Measurements from ENCODE around the gene OVOL1.
"Not testable (repeated sequence)": the region's sequence is repeated elsewhere in the genome, so short reads cannot be mapped to it uniquely, and the experiment has no call there.

OVOL1 gene

GRCh38 chr11:65814986-65815565, 28.2 kb downstream of the OVOL1 start:
- DNase-seq (ENCODE audit: low read depth in 3 of 3): no peak

GRCh38 chr11:65816696-65817095, 29.8 kb downstream of the OVOL1 start:
- no peak for DNase-seq (ENCODE audit: low read depth in 3 of 3)

GRCh38 chr11:65817312-65817834, 30.5 kb downstream of the OVOL1 start:
- no peak for DNase-seq (ENCODE audit: low read depth in 3 of 3)

GRCh38 chr11:65817835-65818680, 31.2 kb downstream of the OVOL1 start:
- peak; percentile 83 to 97 (median 93) for DNase-seq (ENCODE audit: low read depth in 3 of 3)

- no peak for DNase-seq (ENCODE audit: low read depth in 3 of 3)
Observed at GRCh38 chr11:65821107-65821506, 34.2 kb downstream of the OVOL1 start.

GRCh38 chr11:65822776-65823528, 36.1 kb downstream of the OVOL1 start:
- DNase-seq (ENCODE audit: low read depth in 3 of 3): no peak

- no peak for DNase-seq (ENCODE audit: low read depth in 3 of 3)
Observed at GRCh38 chr11:65826984-65827735, 40.3 kb downstream of the OVOL1 start.

- DNase-seq (ENCODE audit: low read depth in 3 of 3): no peak
Observed at GRCh38 chr11:65829459-65829858, 42.6 kb downstream of the OVOL1 start.

GRCh38 chr11:65832231-65832630, 45.4 kb downstream of the OVOL1 start:
- DNase-seq (ENCODE audit: low read depth in 3 of 3): not testable (repeated sequence)

- peak; percentile 92 to 95 (median 94) for DNase-seq (ENCODE audit: low read depth in 3 of 3)
Observed at GRCh38 chr11:65833297-65834030, 46.6 kb downstream of the OVOL1 start, which contains the start of gene SNX32. SNX32 (plus strand) TSS chr11:65833963; CDS start chr11:65834066, 103 bp downstream.

GRCh38 chr11:65834202-65834601, 47.3 kb downstream of the OVOL1 start:
- no peak for DNase-seq (ENCODE audit: low read depth in 3 of 3)

- no peak for DNase-seq (ENCODE audit: low read depth in 3 of 3)
Observed at GRCh38 chr11:65842144-65842543, 55.3 kb downstream of the OVOL1 start.

GRCh38 chr11:65843811-65844210, 56.9 kb downstream of the OVOL1 start:
- DNase-seq (ENCODE audit: low read depth in 3 of 3): no peak

- no peak for DNase-seq (ENCODE audit: low read depth in 3 of 3)
Observed at GRCh38 chr11:65844231-65844872, 57.5 kb downstream of the OVOL1 start.

All from stimulated activated CD4-positive, alpha-beta T cell treated with anti-CD3 and anti-CD28 coated beads, TNF-alpha, amount 100 ng/mL, for 48 hours (primary cell).